GM18519 (cell line): ENCODE measurements around the gene PRAC1.
"Not testable (repeated sequence)": the region's sequence is repeated elsewhere in the genome, so short reads cannot be mapped to it uniquely, and the experiment has no call there.

Experiments used
- ATAC-seq: cut with Tn5 transposase; IDR thresholded peaks from one replicate; pipeline ENCODE4 v1.9.1; 2021; ENCODE audit warnings: mild to moderate bottlenecking, moderate library complexity; ENCODE audit not compliant: unreplicated experiment, low FRiP score

The PRAC1 gene

GRCh38 chr17:48727415-48728175 lies 5.3 kb upstream of the PRAC1 start:
- no peak for ATAC-seq

DNA sequence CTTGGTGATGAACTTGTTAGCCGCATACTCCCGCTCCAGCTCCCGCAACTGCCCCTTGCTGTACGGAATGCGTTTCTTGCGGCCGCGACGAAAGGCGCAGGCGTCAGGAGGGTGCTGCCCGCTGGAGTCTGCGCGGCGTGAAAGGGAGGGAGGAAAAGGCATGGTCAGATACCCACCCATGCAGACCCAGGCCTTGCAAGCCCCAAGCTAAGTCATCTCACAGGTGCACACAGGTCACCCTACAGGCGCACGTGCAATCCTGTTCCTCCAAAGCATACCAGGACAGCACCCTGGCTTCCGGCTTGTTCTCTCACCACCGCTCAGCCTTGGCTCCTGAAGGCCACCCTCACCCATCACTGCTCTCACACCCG lies 4.6 kb upstream of the PRAC1 start:
- no peak for ATAC-seq

GRCh38 chr17:48726114-48726915 lies 4.0 kb upstream of the PRAC1 start:
- no peak for ATAC-seq

DNA sequence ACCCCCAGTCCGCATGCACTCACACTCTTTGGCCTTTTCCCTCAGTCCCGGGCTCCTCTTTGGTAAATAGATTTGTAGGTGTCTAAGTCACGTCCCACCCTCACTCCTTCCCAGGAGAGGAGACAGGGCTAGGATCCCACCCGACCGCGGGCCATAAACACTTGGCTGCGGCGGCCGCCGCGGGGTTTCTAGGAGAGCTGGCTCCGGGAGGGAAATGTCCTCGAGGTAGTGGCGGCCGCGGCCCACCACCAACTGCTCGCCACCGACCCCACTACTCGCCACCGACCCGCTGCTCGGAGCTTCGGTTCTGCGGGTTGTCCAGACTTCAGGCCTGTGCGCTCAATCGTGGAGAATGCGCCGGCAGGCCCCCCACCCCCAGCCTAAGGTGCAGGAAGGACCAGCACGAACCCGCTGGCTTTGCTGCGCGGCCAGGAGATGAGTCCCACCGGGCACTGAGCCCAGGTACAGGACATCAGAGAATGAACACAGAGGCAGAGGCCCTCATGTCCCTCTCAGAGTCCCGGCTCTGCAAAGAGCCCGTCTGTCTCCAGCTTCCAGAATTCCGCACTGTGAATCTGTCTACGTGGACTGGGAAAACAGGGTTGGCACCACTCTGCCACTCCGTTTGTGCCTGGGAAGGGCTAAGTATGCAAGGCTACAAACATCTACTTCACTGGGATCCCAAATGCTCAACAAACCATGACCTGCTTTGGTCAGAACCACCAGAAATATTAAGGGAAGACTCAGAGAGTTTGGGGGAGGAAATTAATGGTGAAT lies 3.2 kb upstream of the PRAC1 start:
- ATAC-seq: no peak

- ATAC-seq: no peak
Measured at GRCh38 chr17:48725004-48725287, 2.6 kb upstream of the PRAC1 start.

- no peak for ATAC-seq
Measured at GRCh38 chr17:48724251-48725003, 2.1 kb upstream of the PRAC1 start.

GRCh38 chr17:48723423-48724250 lies 1.3 kb upstream of the PRAC1 start:
- no peak for ATAC-seq

DNA sequence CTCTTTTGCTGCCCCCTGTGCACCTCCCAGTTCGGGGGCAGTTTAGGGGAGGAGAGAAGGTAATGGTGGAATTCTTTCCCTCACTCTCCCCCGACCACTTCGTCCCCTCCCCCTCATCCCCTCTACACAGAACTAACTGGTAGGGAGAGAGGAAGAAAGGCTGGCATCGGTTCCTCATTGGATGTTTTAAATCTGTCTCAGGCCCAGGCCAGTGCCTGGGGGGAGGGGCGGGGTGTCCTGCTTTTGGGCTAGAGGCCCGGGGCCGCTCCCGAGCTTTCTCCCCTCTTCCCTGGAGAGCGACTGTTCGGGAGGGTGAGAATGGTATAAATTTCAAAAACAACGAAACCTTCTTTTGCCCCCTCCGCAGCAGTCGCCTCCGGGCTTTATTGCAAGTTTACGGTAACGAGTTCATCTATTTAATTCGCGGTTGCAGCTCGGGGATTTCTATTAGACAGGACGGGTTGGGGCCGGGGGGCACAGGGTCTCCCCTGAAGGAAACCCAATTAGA lies 651 bp upstream of the PRAC1 start, which contains the start of gene PRAC2:
Gene PRAC2 (plus strand): TSS at position 271 of the 508 bp plus-strand sequence. CDS start 1,226 bp downstream, outside the sequence.
- no peak for ATAC-seq

DNA sequence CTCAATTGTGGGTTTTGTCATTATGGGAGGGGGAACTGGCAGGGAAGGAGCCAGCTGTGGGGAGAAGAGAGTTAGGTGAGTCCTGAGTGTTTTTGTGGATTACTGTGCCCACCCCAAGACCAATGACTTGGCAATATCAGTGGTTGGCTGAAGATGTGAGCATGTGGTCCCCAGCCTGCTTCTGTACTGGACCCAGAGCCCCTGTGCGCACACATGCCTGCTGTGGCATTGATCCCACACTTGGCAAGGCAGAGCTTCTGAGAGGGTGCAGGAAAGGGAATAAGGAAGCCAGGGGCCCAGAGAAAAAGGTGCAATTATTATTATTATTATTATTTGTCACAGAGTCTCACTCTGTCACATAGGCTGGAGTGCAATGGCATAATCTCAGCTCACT lies 1.3 kb downstream of the PRAC1 start:
- no peak for ATAC-seq

GRCh38 chr17:48720266-48721008 lies 1.9 kb downstream of the PRAC1 start:
- ATAC-seq: no peak

DNA sequence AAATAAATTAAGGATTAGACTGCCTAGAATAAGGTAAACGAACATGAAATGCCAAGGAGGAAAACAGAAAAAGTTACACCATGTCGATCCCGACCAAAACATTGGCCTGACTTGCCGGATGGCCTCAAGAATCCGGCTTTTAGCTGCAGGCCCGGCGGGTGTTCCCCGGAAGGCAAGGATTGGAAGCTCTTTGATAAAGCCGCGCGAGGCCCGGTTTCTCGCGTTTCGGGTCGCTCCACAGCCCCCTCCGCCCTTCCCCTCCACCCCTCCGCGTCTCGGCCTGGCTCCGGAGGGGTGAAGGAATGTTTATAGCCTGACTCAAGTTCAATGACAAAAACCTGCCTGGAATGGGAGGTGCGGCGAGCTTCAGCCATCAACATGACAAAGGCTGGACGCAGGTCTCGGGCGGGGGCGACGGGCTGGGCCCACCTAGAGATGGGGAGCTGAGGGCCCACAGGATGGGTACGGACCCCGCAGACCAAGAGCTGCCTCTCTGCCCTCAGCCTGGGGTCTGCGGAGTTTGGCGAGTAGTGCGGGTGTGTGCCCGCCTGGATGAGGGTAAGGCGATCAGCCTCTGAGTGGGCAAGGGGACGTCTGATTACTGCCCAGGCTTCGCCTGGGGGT lies 2.6 kb downstream of the PRAC1 start:
- no peak for ATAC-seq

DNA sequence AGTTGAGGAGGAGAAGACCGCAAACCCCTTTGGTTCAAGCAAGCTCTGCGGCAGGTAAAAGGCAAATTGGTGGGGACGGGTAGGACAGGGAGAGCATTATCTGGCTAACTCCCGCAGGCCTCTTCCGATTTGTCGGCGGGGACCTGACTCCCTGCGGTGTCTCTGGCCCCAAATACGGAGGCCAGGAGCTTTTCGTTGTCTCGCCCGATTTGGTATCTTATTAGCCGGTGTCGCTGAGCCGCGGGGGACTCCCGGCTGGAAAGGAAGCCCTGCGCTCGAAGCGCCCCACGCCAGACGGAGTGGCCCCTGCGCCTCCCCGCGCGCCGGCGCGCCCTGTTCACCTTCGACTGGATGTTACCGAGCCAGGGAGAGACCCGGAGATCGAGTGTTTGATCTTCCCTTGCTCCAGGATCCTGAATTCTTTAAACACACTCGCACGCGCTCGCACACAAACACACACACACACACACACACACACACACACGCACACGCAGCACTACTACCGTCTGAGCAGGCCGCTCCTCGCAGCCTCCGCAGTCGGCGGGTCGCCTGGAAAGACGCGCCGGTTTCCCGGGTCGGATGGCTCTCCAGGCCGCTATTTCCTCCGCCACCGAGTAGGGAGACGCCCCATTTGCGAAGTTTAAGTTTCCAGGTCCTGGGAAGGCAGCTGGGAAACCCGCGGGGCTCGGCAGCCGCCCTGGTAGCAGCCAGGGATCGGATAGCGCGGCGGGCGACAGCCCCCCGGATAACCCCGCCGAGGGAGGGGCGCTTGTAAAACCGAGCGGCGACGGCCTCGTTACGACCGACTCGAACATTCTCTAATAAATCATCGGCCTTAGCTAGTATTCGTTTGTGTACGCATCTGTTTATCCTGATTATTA lies 3.3 kb downstream of the PRAC1 start:
- ATAC-seq: no peak

DNA sequence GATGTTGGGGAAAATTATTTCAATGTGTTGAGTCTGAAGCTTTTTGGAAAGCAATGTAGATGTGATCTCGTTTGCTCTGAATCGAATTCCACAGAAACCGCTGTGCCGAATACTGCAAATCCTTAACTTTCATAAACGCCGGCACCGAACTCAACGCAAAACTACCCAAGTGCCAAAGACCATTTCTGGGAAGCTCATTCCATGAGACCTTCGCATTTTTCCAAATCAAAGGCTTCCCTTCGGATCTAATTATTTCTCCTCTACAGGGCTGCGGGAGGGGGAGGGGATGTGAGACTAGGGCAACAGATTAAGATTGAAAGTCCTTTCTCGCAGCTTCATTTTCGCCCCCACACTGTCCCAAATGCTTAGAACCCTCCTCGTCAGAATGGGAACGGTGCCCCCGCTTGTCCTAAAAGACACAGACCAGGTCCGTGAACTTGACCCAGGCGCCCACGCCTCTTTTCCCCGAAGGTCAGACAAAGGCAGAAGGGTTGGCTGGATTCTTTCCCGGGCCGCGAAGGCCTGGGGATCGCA lies 4.0 kb downstream of the PRAC1 start:
- ATAC-seq: no peak

GRCh38 chr17:48717367-48718226 lies 4.7 kb downstream of the PRAC1 start:
- no peak for ATAC-seq

DNA sequence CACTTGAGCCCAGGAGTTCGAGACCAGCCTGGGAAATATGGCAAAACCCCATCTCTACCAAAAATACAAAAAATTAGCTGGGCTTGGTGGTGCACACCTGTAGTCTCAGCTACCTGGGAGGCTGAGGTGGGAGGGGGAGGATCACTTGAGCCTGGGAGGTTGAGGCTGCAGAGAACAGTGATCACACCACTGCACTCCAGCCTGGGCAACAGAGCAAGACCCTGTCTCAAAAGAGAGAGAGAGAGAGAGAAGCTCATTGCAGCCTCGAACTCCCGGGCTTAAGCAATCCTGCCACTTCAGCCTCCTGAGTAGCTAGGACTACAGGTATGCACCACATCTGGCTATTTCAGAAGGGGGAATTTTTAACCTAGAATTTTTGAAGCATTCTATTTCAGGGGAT lies 5.8 kb downstream of the PRAC1 start:
- ATAC-seq: not testable (repeated sequence)
